BJ (cell line): Measurements from ENCODE around the gene TRIM34. TPM values are rescaled to one million over a fixed set of nuclear protein-coding genes. Genes with fewer than 3 reads are reported as not detected.
"Not testable (repeated sequence)": the region's sequence is repeated elsewhere in the genome, so short reads cannot be mapped to it uniquely, and the experiment has no call there.

Source experiments
- CTCF ChIA-PET: fragments of 350-600 bp; formaldehyde crosslinking; extraction: SDS; loops from one replicate; lab custom pipeline; 2021; ENCODE audit warnings: antibody characterized with exemption, inconsistent platforms; lab: Yijun Ruan, JAX
- POLR2A ChIA-PET: fragments of 300-600 bp; sonication (Branson Sonifier 250); formaldehyde crosslinking; extraction: SDS; loops from one replicate; lab custom pipeline; 2021; ENCODE audit warnings: antibody characterized with exemption; lab: Charles Lee
- DNase-seq: peaks from one replicate; pipeline ENCODE4 v3.0.0-alpha.2; 2011; ENCODE audit warnings: low read depth
- H3K27me3 ChIP-seq: 2 replicates; pipeline ENCODE4 v1.6.0; 2011; ENCODE audit warnings: low read length; ENCODE audit not compliant: control insufficient read depth, insufficient read depth
- H3K36me3 ChIP-seq: 2 replicates; pipeline ENCODE4 v1.5.1; 2011; ENCODE audit warnings: low read length; ENCODE audit not compliant: control insufficient read depth, insufficient read depth
- H3K4me3 ChIP-seq: 2 replicates; pipeline ENCODE4 v1.5.1; 2011; ENCODE audit warnings: low read depth, mild to moderate bottlenecking, control low read depth, low read length
- CTCF ChIP-seq: IDR thresholded peaks from 2 replicates; pipeline ENCODE4 v1.5.1; 2011; ENCODE audit warnings: low read depth, mild to moderate bottlenecking, control low read depth, inconsistent platforms, low read length, moderate library complexity; ENCODE audit not compliant: insufficient read depth
- polyA plus RNA-seq: library from polyadenylated mRNA; depleted of rRNA; stranded (reverse); fragments of >200 nt; gene quantifications from 2 replicates; pipeline ENCODE4 v1.2.3, GENCODE V29; 2011

Gene TRIM34
- polyA plus RNA-seq, 1 experiment, result 6.6 TPM

- Histone ChIP-seq H3K27me3 (no peaks in the 10 kb centered on the region), H3K36me3 (peaks cover 6% of the 10 kb centered on the region), H3K4me3 (no peak overlapping the region)
- POLR2A ChIA-PET, result no interaction called here
- TF ChIP-seq CTCF, result no peak
- DNase-seq, result no peak
- CTCF ChIA-PET, result no interaction called here
Measured at GRCh38 chr11:5665746-5666401, 41.1 kb downstream of the TRIM34 start.

DNA sequence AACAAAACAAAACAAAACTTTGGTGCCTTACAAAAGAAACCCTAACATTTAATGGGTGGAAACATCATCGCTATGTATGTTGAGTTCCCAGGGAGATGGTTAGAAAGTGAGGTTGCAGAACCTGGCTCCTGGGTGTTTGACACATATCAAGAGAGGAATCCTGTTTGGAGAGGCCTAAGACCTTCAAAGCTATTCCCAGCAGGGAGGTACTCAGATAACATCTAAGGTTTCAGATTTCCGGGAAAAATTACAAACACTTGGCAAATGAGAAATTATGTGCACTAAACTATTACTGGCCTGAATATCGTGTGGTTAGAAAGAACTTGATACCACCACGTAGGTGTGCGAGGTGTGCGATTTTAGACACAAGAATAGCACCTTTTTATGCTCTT, 41.6 kb downstream of the TRIM34 start:
- CTCF ChIA-PET, result no interaction called here
- TF ChIP-seq CTCF, result no peak
- no peaks in the 10 kb centered on the region for H3K27me3 ChIP-seq
- no peak for DNase-seq
- H3K36me3 ChIP-seq, result peaks cover 6% of the 10 kb centered on the region
- H3K4me3 ChIP-seq, result no peak overlapping the region
- POLR2A ChIA-PET, result no interaction called here

- no peak for DNase-seq
- CTCF ChIA-PET, result no interaction called here
- no peak for TF ChIP-seq CTCF
- H3K36me3 ChIP-seq, result no peaks in the 10 kb centered on the region
- POLR2A ChIA-PET, result no interaction called here
- no peak overlapping the region for H3K4me3 ChIP-seq
- H3K27me3 ChIP-seq, result no peaks in the 10 kb centered on the region
Measured at GRCh38 chr11:5671831-5672230, 47.0 kb downstream of the TRIM34 start.

GRCh38 chr11:5674391-5674790, 49.6 kb downstream of the TRIM34 start:
- ChIA-PET POLR2A (no interaction called here), CTCF (no interaction called here)
- DNase-seq, result no peak
- H3K27me3 ChIP-seq, result no peaks in the 10 kb centered on the region
- TF ChIP-seq CTCF, result no peak
- no peak overlapping the region for H3K4me3 ChIP-seq
- peaks cover 5% of the 10 kb centered on the region for H3K36me3 ChIP-seq

GRCh38 chr11:5679811-5680210, 55.0 kb downstream of the TRIM34 start:
- no peak overlapping the region for H3K4me3 ChIP-seq
- no peaks in the 10 kb centered on the region for H3K27me3 ChIP-seq
- ChIA-PET CTCF (no interaction called here), POLR2A (no interaction called here)
- H3K36me3 ChIP-seq, result peaks cover 7% of the 10 kb centered on the region
- no peak for DNase-seq
- TF ChIP-seq CTCF, result no peak

- DNase-seq, POLR2A ChIA-PET, H3K36me3 ChIP-seq, H3K4me3 ChIP-seq, H3K27me3 ChIP-seq: not testable (repeated sequence)
- CTCF ChIA-PET, result interaction anchor here (1.1 kb wide), 1 partner anchor 36 kb away, joined by 3 read pairs; no protein-coding TSS in a partner anchor
Measured at GRCh38 chr11:5682890-5683441, 58.2 kb downstream of the TRIM34 start.

- DNase-seq, H3K27me3 ChIP-seq, H3K36me3 ChIP-seq, POLR2A ChIA-PET: not testable (repeated sequence)
- peak overlapping the region; percentile 14 for H3K4me3 ChIP-seq
- CTCF ChIA-PET, result interaction anchor here (1.2 to 1.3 kb wide), 2 partner anchors 208 kb away, joined by 3 to 4 read pairs; no protein-coding TSS in a partner anchor
Measured at GRCh38 chr11:5683620-5684019, 58.8 kb downstream of the TRIM34 start.
